GM23248 (cell line): ENCODE results near the gene PEAR1.

Source experiments
- EZH2 ChIP-seq: fragments of 200-600 bp; sonication (generic); IDR thresholded peaks from 2 replicates; pipeline ENCODE4 v1.6.1; 2018; ENCODE audit warnings: antibody characterized with exemption, mild to moderate bottlenecking; ENCODE audit not compliant: insufficient read depth, poor library complexity, severe bottlenecking
- EZH2phosphoT487 ChIP-seq: fragments of 200-600 bp; sonication (generic); IDR thresholded peaks from 2 replicates; pipeline ENCODE4 v1.6.1; 2018; ENCODE audit warnings: antibody characterized with exemption, moderate library complexity, mild to moderate bottlenecking, low read depth; ENCODE audit not compliant: insufficient read depth

DNA sequence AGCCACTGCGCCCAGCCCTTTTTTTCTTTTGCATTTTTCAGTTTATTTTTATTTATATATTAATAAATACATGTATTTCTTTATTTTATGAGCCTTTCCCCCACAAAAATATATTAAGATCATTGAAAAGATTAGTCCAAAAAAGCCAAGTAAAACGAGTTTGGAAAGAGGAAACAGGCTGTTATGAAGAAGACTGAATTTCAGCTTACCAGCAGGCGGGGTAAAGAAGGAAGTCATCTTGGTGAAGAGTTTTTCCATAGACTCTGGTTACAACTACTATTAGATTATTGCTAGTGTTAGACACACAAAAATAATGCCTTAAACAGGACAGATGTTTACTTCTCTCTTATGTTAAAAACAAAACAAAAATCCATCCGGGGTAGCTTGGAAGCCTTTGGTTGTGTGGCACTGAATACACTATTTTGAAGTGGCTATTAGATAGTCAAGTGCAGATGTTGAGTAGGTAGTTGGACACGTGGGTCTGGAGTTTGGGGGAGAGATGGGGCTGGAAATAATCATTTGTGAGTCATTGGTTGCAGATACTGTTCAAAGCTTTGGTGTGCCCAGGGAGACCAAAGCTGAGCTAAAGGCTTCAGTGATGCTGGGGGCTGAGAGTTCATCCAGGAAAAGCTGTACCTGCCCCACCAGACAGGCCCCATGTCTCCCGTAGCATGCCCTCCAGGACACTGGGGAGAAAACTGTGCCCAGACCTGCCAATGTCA is 18.2 kb downstream of the PEAR1 start:
- TF ChIP-seq EZH2 (no peak), EZH2phosphoT487 (no peak)
